AG10803 (cell line): ENCODE measurements around the gene SMIM28.

ENCODE experiments used
- DNase-seq: peaks from one replicate; pipeline ENCODE4 v3.0.0; 2010; ENCODE audit warnings: low read depth
- H3K4me3 ChIP-seq: 2 replicates; pipeline ENCODE4 v1.5.1; 2011; ENCODE audit warnings: mild to moderate bottlenecking, low read length, control low read depth
- CTCF ChIP-seq: conservative IDR thresholded peaks from 2 replicates; pipeline ENCODE4 v1.5.1; 2011; ENCODE audit warnings: mild to moderate bottlenecking, low read length, control low read depth, inconsistent platforms

SMIM28 gene

GRCh38 chr6:138383776-138384175 lies 6.1 kb downstream of the SMIM28 start:
- H3K4me3 ChIP-seq: no peak overlapping the region
- no peak for TF ChIP-seq CTCF
- no peak for DNase-seq

- H3K4me3 ChIP-seq: no peak overlapping the region
- TF ChIP-seq CTCF: no peak
- no peak for DNase-seq
Measured at GRCh38 chr6:138386897-138387296, 9.2 kb downstream of the SMIM28 start.

GRCh38 chr6:138387577-138388368 lies 10.1 kb downstream of the SMIM28 start:
- TF ChIP-seq CTCF: no peak
- no peak for DNase-seq
- no peak overlapping the region for H3K4me3 ChIP-seq

GRCh38 chr6:138389551-138389950 lies 11.8 kb downstream of the SMIM28 start:
- DNase-seq: no peak
- no peak overlapping the region for H3K4me3 ChIP-seq
- no peak for TF ChIP-seq CTCF

GRCh38 chr6:138393871-138394783 lies 16.4 kb downstream of the SMIM28 start:
- TF ChIP-seq CTCF: no peak
- no peak overlapping the region for H3K4me3 ChIP-seq
- no peak for DNase-seq

GRCh38 chr6:138396709-138397108 lies 19.0 kb downstream of the SMIM28 start:
- no peak overlapping the region for H3K4me3 ChIP-seq
- TF ChIP-seq CTCF: no peak
- no peak for DNase-seq
